Measurements from ENCODE around the gene CDC26.
"Not testable (repeated sequence)": the region's sequence is repeated elsewhere in the genome, so short reads cannot be mapped to it uniquely, and the experiment has no call there.

CDC26 gene

DNA sequence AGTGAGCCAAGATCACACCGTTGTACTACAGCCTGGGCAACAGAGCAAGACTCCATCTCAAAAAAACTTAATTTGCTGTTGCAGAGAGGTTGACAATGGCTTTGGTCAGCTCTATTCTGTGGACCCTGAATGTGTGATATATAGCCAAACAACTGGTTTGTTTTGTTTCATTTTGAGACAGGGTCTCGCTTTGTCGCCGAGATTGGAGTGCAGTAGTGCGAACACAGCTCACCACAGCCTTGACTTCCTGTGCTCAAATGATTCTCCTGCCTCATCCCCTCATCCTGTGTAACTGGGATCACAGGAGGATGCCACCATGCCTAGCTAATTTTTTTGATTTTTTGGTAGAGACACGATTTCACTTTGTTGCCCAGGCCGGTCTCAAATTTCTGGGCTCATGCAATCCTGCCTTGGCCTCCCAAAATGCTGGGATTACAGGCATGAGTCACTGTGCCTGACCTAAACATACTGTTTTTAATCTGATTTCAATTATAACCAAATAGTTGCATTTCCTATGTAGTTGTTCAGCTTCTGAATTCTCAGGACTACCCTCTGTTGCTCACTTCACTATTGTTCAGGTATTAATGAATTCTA, 18.0 kb upstream of the CDC26 start:
- DNase-seq (ENCODE audit: low read depth), result no peak

- no peak for DNase-seq (ENCODE audit: low read depth)
These were observed 14.8 kb upstream of the CDC26 start for GRCh38 chr9:113290052-113290607.

DNA sequence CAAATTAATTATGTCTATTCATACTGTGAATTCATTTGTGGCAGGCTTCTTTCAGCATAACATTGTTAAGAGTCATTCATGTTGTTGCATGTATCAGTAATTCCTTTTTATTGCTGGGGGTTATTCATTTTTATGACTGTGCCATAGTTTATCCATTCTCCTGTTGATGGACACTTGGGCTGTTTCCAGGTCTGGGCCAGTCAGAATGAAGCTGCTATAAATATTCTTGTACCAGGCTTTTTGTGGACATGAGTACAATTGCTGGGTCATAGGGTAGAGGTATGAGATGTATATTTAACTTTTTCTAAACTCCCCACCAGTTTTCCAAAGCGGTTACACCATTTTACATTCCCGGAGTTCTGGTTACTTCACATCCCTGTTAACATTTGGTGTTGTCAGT, 13.7 kb upstream of the CDC26 start:
- DNase-seq (ENCODE audit: low read depth), result no peak

DNA sequence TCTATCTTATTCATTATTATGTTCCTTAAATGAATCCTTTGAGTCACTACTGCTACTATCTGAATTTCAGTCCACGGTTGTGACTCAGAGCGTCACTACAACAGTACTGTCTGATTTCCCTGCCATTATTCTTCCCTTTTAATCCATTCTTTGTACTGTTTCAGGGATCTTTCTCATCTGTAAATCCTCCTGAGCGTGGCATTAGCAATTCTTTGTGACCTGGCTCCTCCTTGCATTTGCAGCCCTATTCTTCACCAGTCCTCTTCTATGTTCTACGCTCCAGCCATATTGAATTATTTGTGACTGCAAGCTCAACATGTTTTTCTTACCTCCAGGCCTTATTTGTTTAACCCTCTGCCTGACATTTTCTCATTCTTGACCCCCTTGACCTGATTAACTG, 6.0 kb upstream of the CDC26 start:
- DNase-seq (ENCODE audit: low read depth), result no peak

- DNase-seq (ENCODE audit: low read depth), result no peak
These were observed 3.5 kb upstream of the CDC26 start for GRCh38 chr9:113278840-113279239.

GRCh38 chr9:113274474-113275156, 757 bp downstream of the CDC26 start:
- DNase-seq (ENCODE audit: low read depth), result peak; percentile 13

DNA sequence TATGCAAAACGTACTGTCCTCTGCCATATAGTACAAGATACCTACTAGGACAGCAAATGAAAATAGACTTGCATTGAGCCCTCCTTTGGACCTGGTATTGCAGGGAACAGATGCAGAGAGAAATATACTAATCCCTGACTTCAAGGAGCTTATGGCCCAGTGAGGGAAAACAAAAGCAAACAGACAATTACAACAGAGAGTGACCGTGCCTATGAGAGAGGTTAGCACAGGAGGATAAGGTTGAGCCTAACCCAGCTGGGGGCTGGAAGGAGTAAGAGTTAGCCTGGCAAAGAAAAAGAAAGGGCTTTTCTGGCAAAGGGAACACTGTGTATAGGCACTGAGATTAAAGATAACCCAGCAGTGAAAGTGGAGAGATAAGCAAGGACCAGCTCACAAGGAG, 5.5 kb downstream of the CDC26 start:
- DNase-seq (ENCODE audit: low read depth), result no peak

- no peak for DNase-seq (ENCODE audit: low read depth)
These were observed 6.0 kb downstream of the CDC26 start for GRCh38 chr9:113269355-113269754.

DNA sequence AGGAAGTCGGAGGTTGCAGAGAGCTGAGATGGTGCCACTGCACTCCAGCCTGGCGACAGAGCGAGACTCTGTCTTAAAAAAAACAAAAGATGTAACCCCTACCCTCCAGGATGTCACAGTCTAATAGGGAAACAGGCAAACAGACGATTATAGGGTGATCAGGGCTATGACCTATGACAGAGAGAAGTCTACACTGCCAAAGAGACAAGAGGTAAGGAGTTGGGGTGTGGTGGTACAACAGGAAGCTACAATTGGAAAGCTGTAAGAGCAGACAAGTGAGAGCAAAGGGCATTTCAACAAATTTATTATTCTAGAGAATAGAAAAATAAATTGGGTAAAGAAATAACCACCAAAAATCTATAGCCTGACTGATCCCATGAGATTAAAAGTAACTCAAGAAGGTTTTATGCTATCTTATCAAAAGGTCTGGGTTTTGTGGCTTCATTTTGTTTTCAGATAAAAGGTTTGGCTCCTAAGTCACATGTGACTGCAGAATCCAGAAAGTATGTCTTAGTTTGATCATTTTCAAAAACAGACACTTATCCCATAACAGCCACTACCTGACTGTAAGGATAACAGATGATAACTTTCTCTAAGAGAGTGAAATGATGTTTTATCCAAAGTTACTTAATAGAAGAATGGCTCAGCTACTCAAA, 7.3 kb downstream of the CDC26 start:
- DNase-seq (ENCODE audit: low read depth), result no peak

DNA sequence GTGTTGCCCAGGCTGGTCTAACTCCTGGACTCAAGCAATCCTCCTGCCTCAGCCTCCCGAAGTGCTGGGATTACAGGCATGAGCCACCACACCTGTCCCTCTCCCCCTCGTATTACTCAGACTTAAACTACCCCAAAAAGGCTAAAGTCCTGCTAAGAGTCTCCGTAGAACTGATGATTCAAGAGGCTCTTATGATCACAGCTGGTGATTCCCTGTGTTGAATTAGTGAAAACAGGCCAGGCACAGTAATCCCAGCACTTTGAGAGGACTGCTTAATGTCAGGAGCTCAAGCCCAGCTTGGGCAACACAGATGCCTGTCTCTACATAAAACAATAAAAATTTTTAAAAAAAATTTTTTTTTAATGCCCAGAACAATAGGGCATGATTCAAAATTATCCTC, 9.2 kb downstream of the CDC26 start:
- no peak for DNase-seq (ENCODE audit: low read depth)

GRCh38 chr9:113261917-113262671, 13.3 kb downstream of the CDC26 start:
- no peak for DNase-seq (ENCODE audit: low read depth)

GRCh38 chr9:113258282-113258681, 17.1 kb downstream of the CDC26 start:
- no peak for DNase-seq (ENCODE audit: low read depth)

DNA sequence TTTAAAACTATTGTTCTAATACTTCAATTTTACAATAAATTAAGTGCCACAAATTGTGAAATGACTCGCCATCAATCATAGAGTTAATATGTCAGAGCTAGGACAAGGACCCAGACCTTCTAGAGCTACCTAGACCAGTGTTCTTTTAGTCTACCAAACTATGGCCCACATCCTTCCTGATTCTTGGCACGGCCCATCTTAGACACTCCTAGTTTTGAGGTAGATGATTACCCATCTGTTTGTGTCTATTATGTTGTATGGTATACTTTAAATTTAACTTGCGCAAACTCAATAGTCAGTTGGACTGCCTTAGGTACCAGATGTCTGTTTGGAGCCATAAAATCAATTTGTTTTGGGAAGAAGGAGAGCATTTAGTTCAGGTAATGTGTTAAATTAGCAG, 17.5 kb downstream of the CDC26 start:
- DNase-seq (ENCODE audit: low read depth), result no peak

DNA sequence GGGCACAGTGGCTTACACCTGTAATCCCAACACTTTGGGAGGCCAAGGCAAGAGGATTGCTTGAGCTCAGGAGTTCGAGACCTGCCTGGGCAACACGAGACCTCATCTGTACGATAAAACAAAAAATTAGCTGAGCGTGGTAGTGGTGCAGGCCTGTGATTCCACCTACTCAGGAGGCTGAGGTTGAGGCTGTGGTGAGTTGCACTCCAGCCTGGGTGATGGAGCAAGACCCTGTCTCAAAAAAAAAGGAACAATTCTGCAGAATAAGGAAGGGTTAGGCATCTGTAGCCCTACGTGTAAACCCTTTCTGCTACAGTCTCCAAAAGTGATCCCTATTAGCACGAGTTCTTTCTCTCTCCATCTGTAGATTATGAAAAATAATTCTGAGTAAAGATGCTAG, 19.9 kb downstream of the CDC26 start:
- DNase-seq (ENCODE audit: low read depth), result no peak

DNA sequence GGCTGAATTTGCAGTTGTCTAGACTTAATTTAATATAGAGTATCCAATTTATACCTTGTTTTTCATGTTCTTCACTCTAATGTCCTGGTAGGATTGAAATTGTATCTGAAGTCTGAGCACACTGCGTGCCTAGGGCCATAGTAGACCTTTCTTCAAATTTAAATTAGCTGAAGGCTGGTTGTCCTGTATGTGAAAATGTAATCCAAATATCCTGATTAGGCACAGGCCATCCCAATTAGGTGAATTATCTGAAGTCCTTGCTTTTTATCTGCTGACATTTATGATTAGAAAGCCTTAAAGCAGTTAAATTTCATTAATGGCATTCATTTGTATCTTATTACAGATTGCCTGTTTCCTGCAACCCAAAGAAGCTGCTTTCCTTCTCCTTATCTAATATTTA, 20.4 kb downstream of the CDC26 start:
- DNase-seq (ENCODE audit: low read depth), result no peak

GRCh38 chr9:113250807-113251206, 24.6 kb downstream of the CDC26 start:
- no peak for DNase-seq (ENCODE audit: low read depth)

- not testable (repeated sequence) for DNase-seq (ENCODE audit: low read depth)
These were observed 25.7 kb downstream of the CDC26 start for GRCh38 chr9:113249661-113250060.

GRCh38 chr9:113247640-113248039, 27.7 kb downstream of the CDC26 start:
- no peak for DNase-seq (ENCODE audit: low read depth)

DNA sequence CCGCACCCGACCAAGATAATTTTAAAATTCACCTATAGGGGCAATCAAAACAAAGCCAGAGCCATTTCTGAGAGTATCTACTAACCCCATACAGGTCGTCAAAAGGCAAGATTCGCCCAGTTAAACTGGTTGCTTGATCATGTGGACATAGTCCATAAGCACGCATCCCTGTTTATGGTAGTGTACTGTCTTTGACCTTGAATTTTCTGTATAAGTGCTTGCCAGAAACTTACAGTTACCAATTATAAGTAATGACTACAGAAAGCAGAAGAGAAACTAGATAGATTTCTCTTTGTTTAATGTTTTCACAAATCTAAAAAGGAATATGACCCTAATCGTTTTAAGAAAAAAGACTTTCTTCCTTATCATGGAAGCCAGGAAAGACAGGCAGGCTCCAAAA, 28.4 kb downstream of the CDC26 start:
- no peak for DNase-seq (ENCODE audit: low read depth)

DNA sequence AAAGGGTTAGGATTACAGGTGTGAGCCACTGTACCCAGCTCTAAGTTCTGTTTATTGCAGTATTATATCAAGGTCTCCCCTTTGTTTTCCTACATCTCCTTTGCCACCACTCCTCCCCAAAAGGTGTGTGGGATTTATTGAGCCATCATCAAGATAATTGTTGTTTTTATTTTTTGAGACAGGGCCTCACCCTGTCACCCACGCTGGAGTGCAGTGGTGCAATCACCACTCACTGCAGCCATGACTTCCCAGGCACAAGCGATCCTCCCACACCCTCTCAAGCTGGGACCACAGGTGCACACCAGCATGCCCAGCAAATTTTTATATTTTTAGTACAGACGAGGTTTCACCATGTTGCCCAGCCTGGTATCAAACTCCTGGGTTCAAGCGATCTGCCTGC, 29.5 kb downstream of the CDC26 start:
- no peak for DNase-seq (ENCODE audit: low read depth)

GRCh38 chr9:113244556-113244955, 30.8 kb downstream of the CDC26 start:
- no peak for DNase-seq (ENCODE audit: low read depth)

DNA sequence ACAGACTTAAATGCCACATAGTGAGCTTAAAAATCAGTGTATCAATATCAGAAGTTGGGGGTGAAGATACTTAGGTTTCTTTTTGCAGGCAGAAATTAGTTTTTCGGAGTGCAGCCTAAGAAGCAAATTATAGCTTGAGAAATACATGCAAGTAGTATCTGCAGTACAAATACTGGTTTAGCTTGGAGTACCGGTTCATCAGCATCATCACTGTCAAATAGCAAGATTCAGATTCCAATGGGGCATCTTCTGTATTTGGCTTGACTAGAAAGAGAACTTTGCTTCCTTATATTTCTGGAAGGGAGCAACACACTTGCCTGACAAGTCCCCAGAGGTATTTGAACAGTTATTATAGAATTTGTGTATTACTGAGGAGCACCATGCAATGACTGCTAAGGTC, 34.2 kb downstream of the CDC26 start:
- no peak for DNase-seq (ENCODE audit: low read depth)

GRCh38 chr9:113238859-113239232, 36.5 kb downstream of the CDC26 start:
- DNase-seq (ENCODE audit: low read depth), result no peak

All from stimulated activated CD4-positive, alpha-beta T cell treated with anti-CD3 and anti-CD28 coated beads, Interleukin-2, amount 100 ng/mL, for 4 hours (primary cell).